GM23248 (cell line): ENCODE measurements around the gene MYMX.

Experiments
- EZH2 ChIP-seq: fragments of 200-600 bp; sonication (generic); IDR thresholded peaks from 2 replicates; pipeline ENCODE4 v1.6.1; 2018; ENCODE audit warnings: antibody characterized with exemption, mild to moderate bottlenecking; ENCODE audit not compliant: insufficient read depth, poor library complexity, severe bottlenecking
- EZH2phosphoT487 ChIP-seq: fragments of 200-600 bp; sonication (generic); IDR thresholded peaks from 2 replicates; pipeline ENCODE4 v1.6.1; 2018; ENCODE audit warnings: antibody characterized with exemption, moderate library complexity, mild to moderate bottlenecking, low read depth; ENCODE audit not compliant: insufficient read depth

DNA sequence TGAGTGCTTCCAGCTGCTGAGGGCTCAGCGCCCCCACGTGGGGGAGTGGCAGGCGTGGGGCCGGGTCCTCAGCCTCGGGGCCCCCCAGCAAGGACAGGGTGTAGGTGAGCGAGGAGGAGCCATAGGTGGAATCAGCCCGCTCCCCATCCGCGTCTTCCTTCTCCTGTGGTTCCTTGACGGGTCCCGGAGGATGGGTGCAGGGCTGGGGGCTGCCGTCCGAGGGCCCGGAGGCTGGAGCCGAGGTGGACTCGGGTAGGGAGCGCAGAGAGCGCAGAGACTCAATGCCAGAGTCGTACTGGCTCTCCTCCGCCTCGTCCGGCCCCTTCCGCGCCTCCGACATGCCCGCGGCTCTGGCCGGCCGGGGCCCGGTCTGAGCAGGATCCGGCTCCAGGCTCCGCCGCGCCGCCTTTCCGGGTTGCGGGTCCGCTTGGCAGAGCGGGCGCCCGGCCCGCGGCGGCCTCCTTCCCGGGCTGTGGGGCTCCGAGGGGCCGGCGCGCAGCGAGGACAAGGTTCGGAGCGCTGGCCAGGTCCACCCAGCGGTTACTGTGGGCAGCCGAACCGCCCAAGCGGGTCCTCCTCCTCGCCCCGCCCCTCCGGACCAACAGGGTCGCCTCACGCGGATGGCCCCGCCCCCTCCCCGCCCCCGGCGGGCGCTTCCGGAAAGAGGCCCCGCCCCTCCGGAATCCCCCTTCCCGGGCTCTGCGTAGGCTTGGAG, 48.4 kb downstream of the MYMX start, which contains the start of gene NFKBIE:
- no peak for TF ChIP-seq EZH2
- TF ChIP-seq EZH2phosphoT487, result no peak
